Astrocyte of the spinal cord (primary cell): ENCODE measurements around the gene BCL2L13.

Experiments
- DNase-seq: peaks from one replicate; pipeline ENCODE4 v3.0.0; 2011; ENCODE audit warnings: low read depth, low spot score
- H3K4me3 ChIP-seq: 2 replicates; pipeline ENCODE4 v1.5.1; 2011; ENCODE audit warnings: low read depth, mild to moderate bottlenecking, low read length, moderate library complexity
- in situ Hi-C: cut with HindIII; loops from 2 replicates; pipeline ENCODE4 v1.10.0; 2017; ENCODE audit warnings: low sequenced_read_pairs
- TF ChIP-seq, protein P1 (sequence below): IDR thresholded peaks from 2 replicates; pipeline ENCODE4 v1.5.1; 2012; ENCODE audit warnings: low read depth, mild to moderate bottlenecking, low read length, inconsistent platforms

Gene BCL2L13

DNA sequence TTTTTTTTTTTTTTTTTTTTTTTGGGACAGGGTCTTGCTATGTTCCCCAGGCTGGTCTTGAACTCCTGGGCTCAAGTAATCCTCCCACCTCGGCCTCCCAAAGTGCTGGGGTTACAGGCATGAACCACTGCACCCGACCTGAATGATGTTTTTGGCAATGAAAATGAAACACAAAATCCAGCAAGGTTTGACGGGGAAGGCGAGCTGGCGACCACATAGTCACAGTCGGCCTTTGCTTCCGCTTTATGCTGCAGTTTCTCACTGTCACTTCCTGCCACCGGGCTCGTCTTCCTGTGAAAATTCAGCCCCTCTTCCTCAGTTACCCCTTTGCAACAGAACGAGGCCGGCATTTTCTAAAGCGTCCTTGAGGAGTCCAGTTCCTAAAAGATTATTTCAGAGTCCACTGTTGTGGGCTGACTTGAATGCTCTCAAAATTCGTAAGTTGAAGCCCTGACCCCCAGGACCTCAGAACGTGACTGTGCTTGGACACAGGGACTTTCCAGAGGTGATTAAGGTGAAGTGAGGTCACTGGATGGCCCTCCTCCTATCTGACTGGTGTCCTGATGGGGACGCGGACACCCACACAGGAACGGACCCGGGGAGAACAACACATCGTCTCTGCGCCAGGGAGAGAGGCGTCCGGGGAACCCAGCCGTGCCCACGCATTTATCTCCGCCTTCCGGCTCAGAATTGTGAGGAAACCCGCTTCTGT lies 138.6 kb downstream of the BCL2L13 start:
- TF ChIP-seq, protein P1, sequence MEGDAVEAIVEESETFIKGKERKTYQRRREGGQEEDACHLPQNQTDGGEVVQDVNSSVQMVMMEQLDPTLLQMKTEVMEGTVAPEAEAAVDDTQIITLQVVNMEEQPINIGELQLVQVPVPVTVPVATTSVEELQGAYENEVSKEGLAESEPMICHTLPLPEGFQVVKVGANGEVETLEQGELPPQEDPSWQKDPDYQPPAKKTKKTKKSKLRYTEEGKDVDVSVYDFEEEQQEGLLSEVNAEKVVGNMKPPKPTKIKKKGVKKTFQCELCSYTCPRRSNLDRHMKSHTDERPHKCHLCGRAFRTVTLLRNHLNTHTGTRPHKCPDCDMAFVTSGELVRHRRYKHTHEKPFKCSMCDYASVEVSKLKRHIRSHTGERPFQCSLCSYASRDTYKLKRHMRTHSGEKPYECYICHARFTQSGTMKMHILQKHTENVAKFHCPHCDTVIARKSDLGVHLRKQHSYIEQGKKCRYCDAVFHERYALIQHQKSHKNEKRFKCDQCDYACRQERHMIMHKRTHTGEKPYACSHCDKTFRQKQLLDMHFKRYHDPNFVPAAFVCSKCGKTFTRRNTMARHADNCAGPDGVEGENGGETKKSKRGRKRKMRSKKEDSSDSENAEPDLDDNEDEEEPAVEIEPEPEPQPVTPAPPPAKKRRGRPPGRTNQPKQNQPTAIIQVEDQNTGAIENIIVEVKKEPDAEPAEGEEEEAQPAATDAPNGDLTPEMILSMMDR, result no peak
- in situ Hi-C loops, result no loop called here
- DNase-seq, result no peak
- H3K4me3 ChIP-seq, result no peak overlapping the region

DNA sequence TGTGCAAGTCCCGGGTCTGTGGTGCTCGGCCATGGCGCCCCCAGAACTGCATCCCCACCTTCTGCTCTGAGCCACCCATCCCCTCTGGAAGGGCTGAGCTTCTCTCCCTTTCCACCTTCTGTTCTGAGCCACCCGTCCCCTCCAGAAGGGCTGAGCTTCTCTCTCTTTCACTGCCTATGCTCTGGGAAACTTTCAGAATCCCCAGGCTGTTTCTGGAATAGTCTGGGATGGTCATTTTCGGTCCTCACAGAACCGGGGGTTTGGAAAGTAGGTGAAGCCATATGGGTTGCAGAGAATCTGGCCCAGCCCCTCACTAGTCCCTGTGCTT lies 139.1 kb downstream of the BCL2L13 start:
- in situ Hi-C loops, result no loop called here
- no peak for DNase-seq
- H3K4me3 ChIP-seq, result no peak overlapping the region
- TF ChIP-seq, protein P1, result no peak

DNA sequence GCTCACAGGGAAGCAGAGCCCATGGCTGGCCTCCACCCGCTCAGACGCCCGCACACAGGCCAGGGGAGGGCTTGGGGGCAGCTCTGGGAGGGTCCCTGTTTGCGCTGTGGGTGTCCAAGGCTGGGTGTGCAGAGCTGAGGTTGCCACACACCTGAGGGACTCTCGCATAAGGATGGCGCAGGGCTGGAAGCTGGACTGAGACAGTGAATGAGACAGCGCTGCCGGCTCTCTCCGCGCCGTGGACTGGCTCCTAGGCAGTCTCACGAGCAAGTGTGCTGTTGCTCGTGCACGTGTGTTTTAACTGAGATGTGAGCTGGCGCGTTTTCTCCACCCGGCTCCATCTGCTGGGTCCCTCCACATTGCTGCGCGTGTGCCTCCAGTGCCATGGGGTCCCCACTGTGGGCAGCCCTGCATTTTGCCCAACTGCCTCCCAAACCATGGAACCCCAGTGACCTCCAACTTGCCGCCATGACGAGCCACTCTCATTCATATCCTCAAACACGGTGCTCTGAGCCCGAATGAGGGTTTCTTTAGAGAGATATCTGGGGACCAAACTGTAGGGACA lies 139.9 kb downstream of the BCL2L13 start:
- no peak overlapping the region for H3K4me3 ChIP-seq
- DNase-seq, result no peak
- TF ChIP-seq, protein P1, result no peak
- in situ Hi-C loops, result no loop called here

DNA sequence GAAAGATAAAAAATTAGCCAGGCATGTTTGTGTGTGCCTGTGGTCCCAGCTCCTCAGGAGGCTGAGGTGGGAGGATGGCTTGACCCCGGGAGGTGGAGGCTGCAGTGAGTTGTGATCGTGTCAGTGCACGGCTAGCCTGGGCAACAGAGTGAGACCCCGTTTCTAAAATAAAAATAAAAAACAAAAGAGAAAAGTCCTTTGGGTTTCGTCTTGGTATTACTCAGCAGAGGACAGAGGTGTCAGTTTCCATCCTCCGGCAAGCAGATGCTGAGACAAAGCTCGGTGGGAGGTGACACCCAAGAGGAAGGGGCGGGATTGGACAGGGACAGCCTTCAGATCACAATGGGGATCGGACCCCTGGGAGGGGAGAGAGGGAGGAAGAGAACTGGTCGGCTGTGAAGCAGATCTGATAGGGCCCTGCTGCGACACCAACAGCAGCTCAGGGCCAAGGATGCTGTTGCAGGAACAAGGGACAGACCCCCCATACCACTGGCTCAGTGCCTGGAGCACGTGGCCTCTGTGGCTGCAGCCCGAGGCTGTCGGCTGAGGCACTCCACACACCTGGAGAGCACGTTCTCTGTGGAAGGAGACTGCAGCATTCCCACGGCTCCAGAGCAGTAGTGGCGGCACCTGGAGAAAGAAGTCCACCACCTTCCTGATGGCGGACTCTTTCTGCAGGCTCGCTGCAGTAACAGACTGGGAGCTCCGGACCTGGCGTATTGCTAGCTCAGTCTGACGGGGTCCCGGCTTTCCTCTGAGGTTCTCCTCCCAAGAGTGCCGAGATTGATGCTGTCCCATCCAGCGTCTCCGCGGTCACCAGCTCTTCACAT lies 140.9 kb downstream of the BCL2L13 start:
- no peak for DNase-seq
- TF ChIP-seq, protein P1, result no peak
- in situ Hi-C loops, result no loop called here
- H3K4me3 ChIP-seq, result no peak overlapping the region

DNA sequence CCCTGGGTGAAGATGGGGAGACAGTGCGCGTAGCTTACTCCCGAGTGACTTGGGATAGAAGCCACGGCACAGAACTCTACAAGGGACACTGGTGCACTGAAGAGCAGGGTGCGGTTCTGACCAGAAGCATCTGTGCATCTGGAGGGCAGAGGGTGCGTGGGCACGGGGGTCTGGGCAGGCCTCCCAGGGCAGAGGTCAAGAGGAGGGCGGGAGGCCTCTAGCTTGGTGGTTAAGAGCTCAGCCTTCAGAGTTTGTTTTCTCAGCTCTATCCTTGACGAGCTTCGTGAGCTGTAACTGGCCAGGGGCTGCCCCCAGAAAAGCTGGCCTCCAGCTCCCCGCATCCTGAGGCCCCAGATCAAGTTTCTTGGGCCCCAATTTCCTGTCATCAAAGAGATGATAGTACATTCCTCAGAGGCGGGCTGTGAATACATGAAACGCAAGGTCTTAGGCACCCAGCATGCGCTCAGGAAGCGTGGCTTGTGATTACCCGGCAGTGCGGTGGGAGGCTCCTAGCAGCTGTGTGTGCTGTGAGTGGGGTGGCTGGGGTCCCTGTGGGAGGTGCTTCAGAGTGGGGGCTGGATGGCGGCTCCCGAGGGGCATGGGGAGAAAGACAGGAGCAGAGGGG lies 141.7 kb downstream of the BCL2L13 start:
- TF ChIP-seq, protein P1, result no peak
- H3K4me3 ChIP-seq, result no peak overlapping the region
- DNase-seq, result no peak
- in situ Hi-C loops, result no loop called here
